Tibial artery (tissue), 4 donors: Measurements from ENCODE around the gene BHMT.
"Not testable (repeated sequence)": the region's sequence is repeated elsewhere in the genome, so short reads cannot be mapped to it uniquely, and the experiment has no call there.

ENCODE experiments used
- DNase-seq, 2 donors: peaks; one replicate each; pipeline ENCODE4 v3.0.0-alpha.2; 2019
- H3K27ac ChIP-seq, 2 donors: fragments of 200-600 bp; sonication (generic) in 1 of 2; 1 replicate in 1 of 2; 2 replicates in 1 of 2; pipeline ENCODE4 v1.5.1; 2018 to 2019; ENCODE audit warnings: mild to moderate bottlenecking in 1 of 2
- H3K27me3 ChIP-seq, 2 donors: fragments of 200-600 bp; sonication (generic) in 1 of 2; one replicate each; pipeline versions ENCODE4 v1.5.1 to v1.6.0; 2016 to 2019
- H3K36me3 ChIP-seq, 3 donors: fragments of 200-600 bp; sonication (generic) in 2 of 3; one replicate each; pipeline ENCODE4 v1.5.1; 2016 to 2019; ENCODE audit warnings: mild to moderate bottlenecking in 2 of 3
- H3K4me1 ChIP-seq, 4 donors: fragments of 200-600 bp; sonication (generic) in 2 of 4; 1 replicate in 3 of 4; 2 replicates in 1 of 4; pipeline ENCODE4 v1.5.1; 2016 to 2019
- H3K4me3 ChIP-seq, 2 donors: fragments of 200-600 bp; sonication (generic) in 1 of 2; 1 replicate in 1 of 2; 2 replicates in 1 of 2; pipeline ENCODE4 v1.5.1; 2018 to 2019; ENCODE audit warnings: mild to moderate bottlenecking in 2 of 2
- H3K9me3 ChIP-seq, 3 donors: fragments of 200-600 bp; sonication (generic) in 1 of 3; one replicate each; pipeline ENCODE4 v1.5.1; 2016 to 2019
- intact Hi-C: fragments of 100-400 bp; cut with DNase I; formaldehyde crosslinking; loops from one replicate; pipeline ENCODE4 v1.15.0; 2023; ENCODE audit warnings: low total_unique reads
- TF ChIP-seq, protein P1 (sequence below), 2 experiments: fragments of 200-600 bp in 1 of 2; fragments of 450-650 bp in 1 of 2; IDR thresholded peaks; one replicate each; pipeline ENCODE4 v1.5.1; 2017 to 2019; ENCODE audit warnings: antibody characterized with exemption in 2 of 2, mild to moderate bottlenecking in 1 of 2, moderate library complexity in 1 of 2

BHMT gene

DNA sequence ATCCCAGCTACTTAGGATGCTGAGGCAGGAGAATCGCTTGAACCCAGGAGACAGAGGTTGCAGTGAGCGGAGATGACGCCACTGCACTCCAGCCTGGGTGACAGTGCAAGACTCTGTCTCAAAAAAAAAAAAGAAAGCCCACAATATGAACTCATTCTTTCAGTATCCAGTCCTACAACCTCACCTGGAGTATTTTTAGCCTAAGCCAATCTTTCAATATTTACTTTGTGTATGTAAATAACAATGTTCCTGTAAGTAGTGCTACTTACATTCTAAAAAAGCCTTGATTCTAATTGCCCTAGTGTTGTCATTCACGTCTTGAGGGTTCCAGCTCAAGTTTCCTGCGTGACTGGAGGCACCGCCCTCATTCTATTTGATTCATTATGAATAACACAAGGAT, 62.0 kb downstream of the BHMT start:
- intact Hi-C loops = no loop called here
- DNase-seq = no peak
- no peaks in the 10 kb centered on the region for H3K4me1 ChIP-seq
- no peaks in the 10 kb centered on the region for H3K36me3 ChIP-seq
- H3K9me3 ChIP-seq = no peaks in the 10 kb centered on the region
- no peak overlapping the region for H3K4me3 ChIP-seq
- H3K27me3 ChIP-seq = no peaks in the 10 kb centered on the region
- no peak overlapping the region for H3K27ac ChIP-seq
- TF ChIP-seq, protein P1, sequence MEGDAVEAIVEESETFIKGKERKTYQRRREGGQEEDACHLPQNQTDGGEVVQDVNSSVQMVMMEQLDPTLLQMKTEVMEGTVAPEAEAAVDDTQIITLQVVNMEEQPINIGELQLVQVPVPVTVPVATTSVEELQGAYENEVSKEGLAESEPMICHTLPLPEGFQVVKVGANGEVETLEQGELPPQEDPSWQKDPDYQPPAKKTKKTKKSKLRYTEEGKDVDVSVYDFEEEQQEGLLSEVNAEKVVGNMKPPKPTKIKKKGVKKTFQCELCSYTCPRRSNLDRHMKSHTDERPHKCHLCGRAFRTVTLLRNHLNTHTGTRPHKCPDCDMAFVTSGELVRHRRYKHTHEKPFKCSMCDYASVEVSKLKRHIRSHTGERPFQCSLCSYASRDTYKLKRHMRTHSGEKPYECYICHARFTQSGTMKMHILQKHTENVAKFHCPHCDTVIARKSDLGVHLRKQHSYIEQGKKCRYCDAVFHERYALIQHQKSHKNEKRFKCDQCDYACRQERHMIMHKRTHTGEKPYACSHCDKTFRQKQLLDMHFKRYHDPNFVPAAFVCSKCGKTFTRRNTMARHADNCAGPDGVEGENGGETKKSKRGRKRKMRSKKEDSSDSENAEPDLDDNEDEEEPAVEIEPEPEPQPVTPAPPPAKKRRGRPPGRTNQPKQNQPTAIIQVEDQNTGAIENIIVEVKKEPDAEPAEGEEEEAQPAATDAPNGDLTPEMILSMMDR (IDR thresholded peaks at IDR 0.05) = no peak

DNA sequence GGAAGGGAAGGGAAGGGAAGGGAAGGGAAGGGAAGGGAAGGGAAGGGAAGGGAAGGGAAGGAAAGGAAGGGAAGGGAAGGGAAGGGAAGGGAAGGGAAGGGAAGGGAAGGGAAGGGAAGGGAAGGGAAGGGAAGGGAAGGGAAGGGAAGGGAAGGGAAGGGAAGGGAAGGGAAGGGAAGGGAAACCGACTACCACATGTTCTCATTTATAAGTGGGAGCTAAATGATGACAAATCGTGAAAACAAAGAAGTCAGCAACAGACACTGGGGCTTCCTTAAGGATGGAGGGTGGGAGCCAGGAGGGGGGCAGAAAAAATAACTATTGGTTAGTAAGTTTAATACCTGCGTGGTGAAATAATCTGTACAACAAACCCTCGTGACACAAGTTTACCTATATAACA, 68.8 kb downstream of the BHMT start:
- H3K9me3 ChIP-seq, intact Hi-C loops, DNase-seq, H3K36me3 ChIP-seq, H3K27ac ChIP-seq, H3K4me1 ChIP-seq, H3K27me3 ChIP-seq, H3K4me3 ChIP-seq: not testable (repeated sequence)

DNA sequence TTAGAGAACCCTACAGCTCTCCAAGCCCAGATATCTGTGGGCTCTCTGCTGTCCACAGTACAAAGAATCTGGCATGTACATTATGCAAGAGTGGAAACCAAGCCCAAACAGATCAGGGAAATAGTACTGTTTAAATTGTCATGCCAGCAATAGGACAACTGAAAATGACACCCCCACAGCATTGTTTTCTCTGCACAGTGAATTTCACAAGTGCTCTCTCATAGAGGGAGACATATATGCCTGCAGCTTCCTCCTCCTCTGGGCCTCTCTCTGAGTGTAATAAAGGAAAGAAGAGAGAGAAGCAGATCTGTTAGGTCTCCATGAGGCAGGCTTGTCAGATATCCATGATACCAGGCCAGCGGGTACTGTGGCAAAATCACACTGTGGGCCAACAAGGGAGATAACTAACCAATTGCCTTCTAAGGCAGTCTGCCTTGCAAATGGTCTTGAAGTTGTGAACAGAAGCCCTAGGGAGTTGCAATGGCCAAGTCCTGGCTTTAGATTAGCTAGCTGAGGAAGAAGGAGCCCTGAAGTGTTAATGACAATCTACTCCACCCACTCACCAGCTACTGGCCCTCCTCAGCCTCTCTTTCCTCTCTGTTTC, 69.9 kb downstream of the BHMT start:
- Histone ChIP-seq H3K9me3 (no peaks in the 10 kb centered on the region), H3K4me3 (no peak overlapping the region), H3K4me1 (no peaks in the 10 kb centered on the region), H3K27me3 (no peaks in the 10 kb centered on the region), H3K27ac (no peak overlapping the region), H3K36me3 (no peaks in the 10 kb centered on the region)
- intact Hi-C loops = no loop called here
- TF ChIP-seq, protein P1 (IDR thresholded peaks at IDR 0.05) = no peak
- DNase-seq = no peak
